CD14-positive monocyte (primary cell): Measurements from ENCODE around the gene AMER3. TPM values are rescaled to one million over a fixed set of nuclear protein-coding genes. Genes with fewer than 3 reads are reported as not detected.
"Not testable (repeated sequence)": the region's sequence is repeated elsewhere in the genome, so short reads cannot be mapped to it uniquely, and the experiment has no call there.

ENCODE experiments used
- DNase-seq, 3 donors: peaks; one replicate each; pipeline ENCODE4 v3.0.0-alpha.2; 2011 to 2022
- H2AFZ ChIP-seq: 2 replicates; pipeline ENCODE4 v1.6.0; 2012; ENCODE audit warnings: mild to moderate bottlenecking, low read depth, low read length, inconsistent platforms; ENCODE audit not compliant: insufficient read depth, poor library complexity, severe bottlenecking
- H3K27ac ChIP-seq, 2 donors: 1 replicate in 1 of 2; 2 replicates in 1 of 2; pipeline ENCODE4 v1.5.1; 2012 to 2013; ENCODE audit warnings: low read length in 2 of 2, control low read depth in 1 of 2, inconsistent platforms in 1 of 2, low read depth in 1 of 2, mild to moderate bottlenecking in 1 of 2
- H3K27me3 ChIP-seq, 2 donors: one replicate each; pipeline versions ENCODE4 v1.6.0 to v1.6.1; 2011 to 2013; ENCODE audit warnings: low read length in 2 of 2; ENCODE audit not compliant: control insufficient read depth in 2 of 2, insufficient read depth in 2 of 2
- H3K36me3 ChIP-seq, 2 donors: replicated peaks in 1 of 2; 1 replicate in 1 of 2; 2 replicates in 1 of 2; pipeline versions ENCODE4 v1.5.1 to v1.6.1; 2012 to 2013; ENCODE audit warnings: low read length in 2 of 2, control low read depth in 1 of 2, inconsistent platforms in 1 of 2, mild to moderate bottlenecking in 1 of 2; ENCODE audit not compliant: insufficient read depth in 2 of 2, control insufficient read depth in 1 of 2
- H3K4me1 ChIP-seq, 2 donors: 1 replicate in 1 of 2; 2 replicates in 1 of 2; pipeline versions ENCODE4 v1.5.1 to v1.6.1; 2012 to 2013; ENCODE audit warnings: low read length in 2 of 2, control low read depth in 1 of 2, inconsistent platforms in 1 of 2, mild to moderate bottlenecking in 1 of 2, moderate library complexity in 1 of 2; ENCODE audit not compliant: insufficient read depth in 2 of 2, control insufficient read depth in 1 of 2
- H3K4me2 ChIP-seq: replicated peaks from 2 replicates; pipeline ENCODE3; 2012; ENCODE audit warnings: low read length, moderate library complexity, mild to moderate bottlenecking; ENCODE audit not compliant: poor library complexity, severe bottlenecking; ENCODE audit errors: extremely low read depth
- H3K4me3 ChIP-seq, 3 experiments: fragments of 200-600 bp in 1 of 3; sonication (generic) in 1 of 3; replicated peaks in 1 of 3; 1 replicate in 2 of 3; 2 replicates in 1 of 3; pipeline ENCODE4 v1.5.1; 2011 to 2013; ENCODE audit warnings: low read length in 3 of 3, mild to moderate bottlenecking in 3 of 3, control low read depth in 2 of 3, low read depth in 2 of 3, inconsistent platforms in 1 of 3, moderate library complexity in 1 of 3
- H3K79me2 ChIP-seq: 2 replicates; pipeline ENCODE4 v1.6.0; 2012; ENCODE audit warnings: mild to moderate bottlenecking, control low read depth, inconsistent platforms, low read length, moderate library complexity; ENCODE audit not compliant: insufficient read depth
- H3K9ac ChIP-seq: 2 replicates; pipeline ENCODE4 v1.6.0; 2017; ENCODE audit warnings: low read length, mild to moderate bottlenecking; ENCODE audit not compliant: insufficient read depth, poor library complexity, severe bottlenecking
- H3K9me3 ChIP-seq, 2 donors: replicated peaks in 1 of 2; 1 replicate in 1 of 2; 2 replicates in 1 of 2; pipeline versions ENCODE4 v1.5.1 to v1.6.1; 2012 to 2013; ENCODE audit warnings: low read length in 2 of 2, control low read depth in 1 of 2; ENCODE audit not compliant: control insufficient read depth in 1 of 2, insufficient read depth in 1 of 2
- H4K20me1 ChIP-seq: 2 replicates; pipeline ENCODE4 v1.6.0; 2012; ENCODE audit warnings: mild to moderate bottlenecking, low read length, control low read depth, moderate library complexity; ENCODE audit not compliant: insufficient read depth
- H3K27ac Mint-ChIP-seq, 7 donors: one replicate each; pipeline ENCODE4 v1.8.0; 2020; ENCODE audit warnings: mild to moderate bottlenecking in 7 of 7, mixed read lengths in 7 of 7, moderate library complexity in 6 of 7, inconsistent platforms in 2 of 7
- H3K27me3 Mint-ChIP-seq, 3 donors: one replicate each; pipeline ENCODE4 v1.8.0; 2021 to 2022; ENCODE audit warnings: low read depth in 3 of 3, mild to moderate bottlenecking in 3 of 3, mixed read lengths in 3 of 3, moderate library complexity in 3 of 3, inconsistent platforms in 1 of 3
- H3K36me3 Mint-ChIP-seq, 2 donors: one replicate each; pipeline ENCODE4 v1.8.0; 2020; ENCODE audit warnings: mixed read lengths in 2 of 2, inconsistent platforms in 1 of 2, mild to moderate bottlenecking in 1 of 2
- H3K4me1 Mint-ChIP-seq: one replicate; pipeline ENCODE4 v1.8.0; 2020; ENCODE audit warnings: mild to moderate bottlenecking, mixed read lengths
- H3K4me3 Mint-ChIP-seq, 2 donors: one replicate each; pipeline ENCODE4 v1.8.0; 2020; ENCODE audit warnings: mild to moderate bottlenecking in 2 of 2, mixed read lengths in 2 of 2, moderate library complexity in 1 of 2
- H3K9me3 Mint-ChIP-seq, 7 donors: one replicate each; pipeline ENCODE4 v1.8.0; 2020 to 2022; ENCODE audit warnings: mixed read lengths in 7 of 7, mild to moderate bottlenecking in 6 of 7, moderate library complexity in 6 of 7, inconsistent platforms in 2 of 7
- CTCF ChIP-seq: fragments of 200-600 bp; IDR thresholded peaks from one replicate; pipeline ENCODE4 v1.8.0; 2022; ENCODE audit warnings: antibody characterized with exemption, mild to moderate bottlenecking
- WGBS: methylation state at CpG from one replicate; pipeline ENCODE4 v1.1.5; 2013; ENCODE audit warnings: missing lambda C conversion rate; ENCODE audit not compliant: insufficient coverage; 5-methylcytosine and 5-hydroxymethylcytosine counted together
- intact Hi-C, 2 donors: fragments of 100-400 bp; cut with micrococcal nuclease; formaldehyde crosslinking; loops; one replicate each; pipeline versions ENCODE4 v1.15.0 to v1.15.1; 2023
- polyA minus RNA-seq: library from RNA; depleted of rRNA, polyadenylated mRNA; stranded (reverse); fragments of >200 nt; gene quantifications from 2 replicates; pipeline ENCODE4 v1.2.3, GENCODE V29; 2012
- polyA plus RNA-seq, 3 donors: library from polyadenylated mRNA; depleted of rRNA in 1 of 3; unstranded in 2 of 3; stranded (reverse) in 1 of 3; fragments of 300-500 nt in 2 of 3; fragments of >200 nt in 1 of 3; fragmentation: Illumina TruSeq in 2 of 3; gene quantifications; 1 replicate in 2 of 3; 2 replicates in 1 of 3; pipeline ENCODE4 v1.2.3, GENCODE V29; 2012 to 2021
- total RNA-seq, 12 experiments: library from RNA in 1 of 12; stranded (reverse) in 1 of 12; fragments of 120-200 nt in 1 of 12; gene quantifications; one replicate each; pipeline ENCODE4 v1.2.4 and lab custom pipeline; 2013 to 2026; ENCODE audit warnings: mixed read lengths in 6 of 12, inconsistent platforms in 1 of 12

Gene AMER3
- not detected for total RNA-seq (2013)
- polyA plus RNA-seq, result not detected
- under 0.01 TPM in 1 of 2 replicates, not detected in the other for polyA minus RNA-seq
- total RNA-seq (lab: John Stamatoyannopoulos, UW), result 0 to 4.1 (median 0.04) reads per million in 11 experiments

- H3K4me1 ChIP-seq, result no peaks in the 10 kb centered on the region
- no peak within 1 kb of the TSS for H3K9ac ChIP-seq
- Mint-ChIP-seq H3K27me3 (peaks cover 38 to 51% (median 41%) of the 10 kb centered on the region in 3 donors), H3K36me3 (no peaks in the 10 kb centered on the region), H3K27ac (peak within 1 kb of the TSS in 1 of 7 donors; percentile 8), H3K9me3 (peaks cover 0 to 7% (median 1%) of the 10 kb centered on the region in 7 donors), H3K4me3 (peak within 1 kb of the TSS in 1 of 2 donors; percentile 79), H3K4me1 (no peaks in the 10 kb centered on the region)
- H4K20me1 ChIP-seq, result no peaks in the 10 kb centered on the region
- H3K27me3 ChIP-seq, result peaks cover 15 to 39% of the 10 kb centered on the region in 2 donors
- H3K79me2 ChIP-seq, result no peaks in the 10 kb centered on the region
- no peak within 1 kb of the TSS for H3K4me3 ChIP-seq
- TF ChIP-seq CTCF, result no peak
- H3K4me2 ChIP-seq, result no peak within 1 kb of the TSS
- no peaks in the 10 kb centered on the region for H3K36me3 ChIP-seq
- no peak within 1 kb of the TSS for H3K27ac ChIP-seq
- WGBS, result 5% methylated on average over 39 of the region's 43 CpGs
- H2AFZ ChIP-seq, result no peak within 1 kb of the TSS
- H3K9me3 ChIP-seq, result peaks cover 0 to 4% of the 10 kb centered on the region in 2 donors
- no peak for DNase-seq
- intact Hi-C loops, result no loop called here
Measured at GRCh38 chr2:130755256-130756052, at the start of gene AMER3. Gene AMER3 (plus strand): TSS chr2:130755540. CDS start chr2:130762073, 6,533 bp downstream.

GRCh38 chr2:130714795-130715194, 40.5 kb upstream of the AMER3 start:
- H3K27me3 ChIP-seq, H3K27me3 Mint-ChIP-seq, H3K9ac ChIP-seq, intact Hi-C loops, H3K79me2 ChIP-seq, H3K4me3 ChIP-seq, H3K4me1 Mint-ChIP-seq, H4K20me1 ChIP-seq, H3K27ac Mint-ChIP-seq, H3K36me3 ChIP-seq, H2AFZ ChIP-seq, H3K4me3 Mint-ChIP-seq, H3K36me3 Mint-ChIP-seq, H3K9me3 ChIP-seq, H3K4me1 ChIP-seq, DNase-seq, H3K27ac ChIP-seq, H3K4me2 ChIP-seq, H3K9me3 Mint-ChIP-seq: not testable (repeated sequence)
- no CpG with 5 or more reads among the region's 2 CpGs for WGBS
